CD4-positive, alpha-beta T cell treated with Interleukin-6 for 4 hours (primary cell): ENCODE measurements around the gene MRGPRG.

Experiments
- DNase-seq: peaks from one replicate; pipeline ENCODE4 v3.0.0-alpha.2; 2020; ENCODE audit warnings: mixed read lengths

MRGPRG gene

GRCh38 chr11:3205261-3206155 lies 13.1 kb downstream of the MRGPRG start:
- DNase-seq, result no peak

DNA sequence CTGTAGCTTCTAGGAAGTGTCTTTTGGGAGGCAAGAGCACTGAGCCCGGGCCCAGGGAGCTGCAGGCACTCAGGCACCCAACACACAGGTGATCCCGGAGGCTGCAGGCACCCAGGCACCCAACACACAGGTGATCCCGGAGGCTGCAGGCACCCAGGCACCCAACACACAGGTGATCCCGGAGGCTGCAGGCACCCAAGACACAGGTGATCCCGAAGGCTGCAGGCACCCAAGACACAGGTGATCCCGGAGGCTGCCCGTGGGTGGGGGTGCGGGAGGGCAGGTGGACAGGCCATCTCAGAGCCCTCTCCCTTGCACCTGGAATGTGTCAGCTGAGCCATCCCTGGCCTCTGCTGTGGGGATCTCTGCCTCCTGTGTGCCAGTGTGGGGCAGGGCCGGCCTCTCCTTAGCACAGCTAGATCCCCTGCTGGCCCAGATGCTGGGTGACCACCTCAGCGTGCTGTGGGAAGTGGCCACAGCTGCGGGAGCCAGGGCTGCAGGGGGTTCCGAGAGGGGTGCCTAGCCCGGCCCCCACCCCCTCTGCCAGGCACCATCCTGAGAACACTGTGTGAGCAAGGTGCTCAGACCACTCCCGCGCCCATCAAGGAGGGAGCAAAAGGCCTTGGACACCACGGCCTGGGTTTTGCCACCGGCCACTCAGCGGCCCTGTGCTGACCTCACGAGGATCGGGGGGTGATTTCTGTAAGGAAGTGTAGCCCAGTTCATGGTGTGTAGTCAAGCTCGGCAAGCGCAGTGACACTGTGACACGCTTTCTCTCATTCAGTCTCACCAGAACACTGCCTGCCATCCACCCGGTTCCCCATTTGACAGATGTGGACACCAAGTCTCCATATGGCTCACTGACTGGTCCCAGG lies 14.2 kb downstream of the MRGPRG start:
- DNase-seq, result no peak

GRCh38 chr11:3203221-3204043 lies 15.2 kb downstream of the MRGPRG start:
- no peak for DNase-seq

DNA sequence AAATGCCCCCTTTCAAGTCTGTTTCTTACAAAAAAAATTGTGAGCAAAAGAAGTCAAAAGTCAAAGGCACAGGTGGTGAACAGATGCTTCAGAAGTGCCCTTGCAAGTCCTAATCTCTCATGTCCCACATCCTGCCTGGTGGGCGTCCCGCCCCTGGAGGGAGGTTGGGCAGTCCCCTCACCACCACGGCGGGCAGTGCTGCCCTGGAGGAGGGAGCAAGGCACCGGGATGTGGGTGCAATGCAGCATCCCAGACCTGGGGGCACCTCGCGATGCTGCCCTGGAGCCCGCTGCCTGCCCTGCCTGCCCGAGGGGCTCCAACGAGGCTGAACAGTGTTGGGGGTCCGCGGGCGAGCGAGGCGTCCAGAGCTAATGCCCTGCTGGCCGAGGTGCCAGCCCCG lies 15.9 kb downstream of the MRGPRG start:
- DNase-seq, result no peak

DNA sequence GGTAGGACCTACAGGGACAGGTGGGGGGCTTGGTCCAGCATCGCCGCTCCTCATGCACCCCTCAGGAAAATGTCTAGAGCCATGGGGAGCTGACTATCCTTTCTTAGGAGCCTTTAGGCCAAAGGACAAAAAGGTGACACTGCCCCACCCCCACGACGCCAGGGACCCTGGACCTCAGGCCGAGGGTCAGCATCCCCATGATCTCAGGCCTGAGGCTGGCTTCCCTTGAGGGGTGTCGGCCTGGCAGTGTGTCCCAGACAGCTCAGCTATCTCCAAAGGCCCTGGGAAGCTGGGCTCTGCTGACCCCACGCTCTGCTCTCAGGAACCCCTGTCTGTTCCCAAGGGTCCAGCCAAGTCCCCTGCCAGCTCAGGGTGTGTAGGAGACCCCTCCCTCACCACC lies 16.3 kb downstream of the MRGPRG start:
- no peak for DNase-seq

GRCh38 chr11:3201677-3202181 lies 16.9 kb downstream of the MRGPRG start:
- DNase-seq, result no peak

DNA sequence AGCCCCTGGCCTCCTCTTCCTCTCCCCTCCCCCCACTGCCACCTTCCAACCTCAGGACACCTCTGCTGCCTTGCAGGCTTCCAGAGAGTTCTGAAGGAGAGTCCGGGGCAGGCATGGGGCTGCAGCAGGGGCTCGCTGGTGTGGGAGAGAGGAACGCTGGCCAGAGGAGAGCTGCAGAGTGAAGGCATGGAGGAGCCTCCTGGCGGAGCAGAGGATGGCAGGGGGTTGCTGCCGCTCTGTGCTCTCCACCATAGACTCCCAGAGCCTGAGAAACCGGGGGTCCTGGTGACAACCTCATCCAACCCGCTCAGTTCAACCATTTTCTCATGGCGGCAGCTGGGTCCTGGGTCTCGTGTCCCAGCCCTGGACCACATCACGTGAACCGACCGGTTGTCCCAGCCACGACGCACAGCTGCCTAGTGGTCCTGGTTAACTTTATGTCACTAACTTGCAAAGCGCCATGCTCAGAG lies 17.5 kb downstream of the MRGPRG start:
- DNase-seq, result no peak

DNA sequence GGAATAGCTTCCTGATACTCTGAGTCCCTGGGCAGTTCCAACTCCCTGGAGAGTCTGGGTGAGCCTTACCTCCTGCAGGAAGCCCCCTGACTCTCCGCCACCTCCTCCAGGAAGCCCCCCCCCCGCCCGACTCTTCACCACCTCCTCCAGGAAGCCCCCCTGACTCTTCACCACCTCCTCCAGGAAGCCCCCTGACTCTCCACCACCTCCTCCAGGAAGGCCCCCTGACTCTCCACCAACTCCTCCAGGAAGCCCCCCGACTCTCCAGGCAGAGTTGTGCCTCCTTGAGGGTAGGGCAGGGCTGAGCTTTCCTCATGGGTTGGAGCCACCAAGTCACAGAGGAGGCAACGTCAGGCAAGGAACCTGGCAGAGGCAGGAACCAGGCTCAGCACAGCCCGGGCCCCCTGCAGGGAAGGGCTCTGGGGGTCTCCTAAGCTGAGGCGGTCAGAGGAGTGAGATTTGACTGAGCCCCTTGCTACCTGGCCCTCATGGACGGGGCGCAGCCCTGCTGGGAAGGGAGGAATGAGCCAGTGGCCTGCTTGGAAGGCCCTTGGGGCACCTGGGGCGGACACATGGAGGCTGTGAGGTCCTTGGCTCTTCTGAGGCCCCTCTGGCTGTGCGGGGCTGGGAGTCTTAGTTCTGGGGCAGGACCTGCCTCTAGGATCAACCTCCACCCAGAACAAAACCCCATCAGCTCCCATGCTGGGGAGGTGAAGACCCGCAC lies 18.1 kb downstream of the MRGPRG start:
- DNase-seq, result no peak

GRCh38 chr11:3199537-3200295 lies 18.9 kb downstream of the MRGPRG start:
- no peak for DNase-seq

- DNase-seq, result no peak
These were observed 19.8 kb downstream of the MRGPRG start for GRCh38 chr11:3198815-3199214.

GRCh38 chr11:3197878-3198528 lies 20.6 kb downstream of the MRGPRG start:
- no peak for DNase-seq

- no peak for DNase-seq
These were observed 21.4 kb downstream of the MRGPRG start for GRCh38 chr11:3197044-3197695.

GRCh38 chr11:3196161-3197043 lies 22.2 kb downstream of the MRGPRG start:
- DNase-seq, result no peak

- no peak for DNase-seq
These were observed 23.1 kb downstream of the MRGPRG start for GRCh38 chr11:3195251-3196160.

DNA sequence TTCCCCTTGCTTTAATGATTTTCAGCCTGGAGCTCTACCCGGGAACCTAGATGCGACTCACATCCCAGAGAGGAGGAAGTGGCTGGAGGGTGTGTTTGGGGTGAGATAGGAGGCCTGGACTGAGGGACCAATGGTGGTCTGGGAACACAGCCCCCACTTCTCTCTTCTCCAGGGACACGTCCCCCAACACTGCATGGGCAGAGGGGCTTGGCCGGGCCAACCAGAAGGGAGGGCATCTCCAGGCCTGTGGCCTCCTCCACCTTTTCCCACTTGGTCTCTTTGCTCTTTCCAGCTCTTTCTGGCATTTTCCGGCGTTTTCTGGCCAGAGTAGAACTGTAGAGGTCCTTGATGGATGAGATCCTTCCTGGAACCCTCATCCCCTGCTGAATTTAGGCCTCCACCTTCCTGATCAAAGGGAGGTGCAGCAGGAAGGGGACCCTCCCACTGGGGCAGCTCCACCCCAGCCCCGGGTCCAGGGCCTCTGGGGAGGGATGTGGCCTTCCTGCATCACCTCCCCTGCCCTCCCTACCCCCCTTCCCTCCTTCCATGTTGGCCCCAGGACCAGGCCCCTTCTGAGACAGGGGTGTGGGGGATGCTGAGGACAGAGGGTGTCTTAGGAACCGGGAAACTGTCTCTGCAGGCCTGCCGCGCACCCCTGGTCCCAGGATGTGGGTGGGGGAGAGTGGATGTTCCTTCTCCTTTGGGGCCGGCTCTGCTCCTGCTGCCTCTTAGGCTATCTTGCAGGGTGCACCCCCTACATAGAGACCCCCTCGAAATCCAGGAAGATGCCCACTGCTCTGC lies 24.4 kb downstream of the MRGPRG start:
- no peak for DNase-seq

DNA sequence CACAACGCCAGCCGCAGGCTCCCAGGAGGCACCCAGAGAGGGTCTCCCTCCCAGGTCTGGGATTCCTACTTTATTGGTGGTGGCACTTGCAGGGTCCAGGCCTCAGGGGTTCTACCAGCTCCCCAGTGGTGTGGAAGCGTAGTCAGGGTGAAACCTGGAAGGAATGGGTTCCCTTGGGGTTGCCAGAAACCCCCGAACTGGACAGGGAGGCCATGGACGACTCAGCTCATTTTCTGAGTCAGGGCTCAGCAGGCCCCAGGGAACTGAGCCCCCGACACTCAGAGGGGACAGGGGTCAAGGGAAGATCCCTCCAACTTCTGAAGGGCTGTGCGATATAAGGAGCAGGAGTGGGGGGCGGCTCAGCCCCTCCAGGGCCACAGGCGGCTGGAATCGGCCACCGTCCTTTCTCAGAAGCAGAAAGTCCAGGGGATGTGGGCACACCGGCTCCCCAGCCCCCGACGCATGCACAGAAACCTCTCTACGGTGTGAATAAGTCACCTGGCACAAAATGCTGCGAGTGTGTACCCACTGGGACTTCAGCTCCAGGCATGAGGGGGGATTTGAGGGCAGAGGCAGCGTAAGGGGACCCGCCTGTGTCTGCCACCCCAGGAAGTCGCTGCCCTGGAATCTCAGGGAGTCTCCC lies 25.1 kb downstream of the MRGPRG start:
- DNase-seq, result no peak
